KMS-11 (cell line): ENCODE data around the gene CDH4.

Experiments used
- H2AFZ ChIP-seq: fragments of 200-600 bp; sonication (generic); 2 replicates; pipeline ENCODE4 v1.6.1; 2016; ENCODE audit warnings: antibody characterized with exemption, mixed run types, low read depth
- H3K27ac ChIP-seq: fragments of 200-600 bp; sonication (generic); 2 replicates; pipeline ENCODE4 v1.6.1; 2016; ENCODE audit warnings: mild to moderate bottlenecking, mixed run types
- H3K27me3 ChIP-seq: fragments of 200-600 bp; sonication (generic); 2 replicates; pipeline ENCODE4 v1.6.1; 2017; ENCODE audit warnings: mild to moderate bottlenecking, low read depth, mixed run types, moderate library complexity; ENCODE audit not compliant: insufficient read depth
- H3K36me3 ChIP-seq: fragments of 200-600 bp; sonication (generic); 2 replicates; pipeline ENCODE4 v1.6.1; 2017; ENCODE audit warnings: mild to moderate bottlenecking, mixed run types; ENCODE audit not compliant: insufficient read depth
- H3K4me1 ChIP-seq: fragments of 200-600 bp; sonication (generic); 2 replicates; pipeline ENCODE4 v1.6.1; 2016; ENCODE audit warnings: mild to moderate bottlenecking, low read depth, mixed run types; ENCODE audit not compliant: poor library complexity, severe bottlenecking
- H3K4me2 ChIP-seq: fragments of 200-600 bp; sonication (generic); 2 replicates; pipeline ENCODE4 v1.7.0; 2016; ENCODE audit warnings: mild to moderate bottlenecking, mixed run types
- H3K4me3 ChIP-seq: fragments of 200-600 bp; sonication (generic); IDR thresholded peaks from 2 replicates; pipeline ENCODE4 v1.6.1; 2017; ENCODE audit warnings: low read depth, low read length, mixed read lengths; ENCODE audit not compliant: insufficient read depth
- H3K79me2 ChIP-seq: fragments of 200-600 bp; sonication (generic); 2 replicates; pipeline ENCODE4 v1.6.1; 2016; ENCODE audit warnings: low read depth, mixed run types; ENCODE audit not compliant: insufficient read depth
- H3K9ac ChIP-seq: fragments of 200-600 bp; sonication (generic); 2 replicates; pipeline ENCODE4 v1.6.1; 2016; ENCODE audit warnings: mild to moderate bottlenecking, mixed run types
- H4K20me1 ChIP-seq: fragments of 200-600 bp; sonication (generic); 2 replicates; pipeline ENCODE4 v1.6.1; 2016; ENCODE audit warnings: mild to moderate bottlenecking, mixed run types; ENCODE audit not compliant: insufficient read depth
- TF ChIP-seq, protein P1 (sequence below): fragments of 200-600 bp; sonication (generic); conservative IDR thresholded peaks from 2 replicates; pipeline ENCODE4 v1.6.1; 2017; ENCODE audit warnings: low read depth, mild to moderate bottlenecking, antibody characterized with exemption, low read length, moderate library complexity, mixed read lengths

The CDH4 gene

DNA sequence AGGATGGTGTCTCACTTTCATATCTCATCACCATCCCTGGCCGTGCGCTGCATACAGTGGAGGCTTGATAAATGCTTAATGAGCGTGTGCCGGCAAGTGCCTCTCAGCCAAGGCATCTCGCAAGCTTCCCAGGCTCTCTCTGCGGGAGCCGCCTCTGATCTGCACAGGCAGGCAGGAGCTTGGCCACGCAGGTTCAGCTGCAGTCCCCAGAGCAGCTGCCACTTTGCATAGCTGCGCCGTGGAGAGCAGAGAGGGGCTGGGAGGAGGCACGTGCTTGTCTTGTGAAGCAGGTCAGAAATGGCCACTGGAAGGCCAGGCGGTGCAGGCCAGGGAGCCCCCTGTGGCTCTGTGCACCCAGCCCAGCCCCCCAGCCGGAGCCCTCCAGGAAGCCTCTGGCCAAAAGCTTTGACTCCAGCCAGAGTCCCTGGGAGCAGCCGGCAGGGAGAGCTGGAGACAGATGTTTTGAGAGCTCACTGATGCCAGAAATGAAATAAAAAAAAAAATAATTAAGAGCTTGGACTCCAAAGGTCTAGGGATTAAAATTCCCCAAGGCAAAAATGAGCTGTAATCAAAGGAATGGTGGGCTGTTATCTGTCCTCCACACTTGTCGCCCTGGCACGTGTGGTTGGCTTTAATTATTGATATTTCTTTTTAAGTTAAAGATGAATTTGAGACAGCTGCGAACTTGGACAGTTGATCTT is 377.0 kb downstream of the CDH4 start:
- Histone ChIP-seq H3K27ac (no peak overlapping the region), H3K9ac (no peak overlapping the region), H3K79me2 (no peaks in the 10 kb centered on the region), H3K4me1 (no peaks in the 10 kb centered on the region), H4K20me1 (no peaks in the 10 kb centered on the region), H3K4me3 (no peak overlapping the region), H2AFZ (no peak overlapping the region), H3K27me3 (peaks cover 58% of the 10 kb centered on the region), H3K36me3 (no peaks in the 10 kb centered on the region), H3K4me2 (no peak overlapping the region)
- TF ChIP-seq, protein P1, sequence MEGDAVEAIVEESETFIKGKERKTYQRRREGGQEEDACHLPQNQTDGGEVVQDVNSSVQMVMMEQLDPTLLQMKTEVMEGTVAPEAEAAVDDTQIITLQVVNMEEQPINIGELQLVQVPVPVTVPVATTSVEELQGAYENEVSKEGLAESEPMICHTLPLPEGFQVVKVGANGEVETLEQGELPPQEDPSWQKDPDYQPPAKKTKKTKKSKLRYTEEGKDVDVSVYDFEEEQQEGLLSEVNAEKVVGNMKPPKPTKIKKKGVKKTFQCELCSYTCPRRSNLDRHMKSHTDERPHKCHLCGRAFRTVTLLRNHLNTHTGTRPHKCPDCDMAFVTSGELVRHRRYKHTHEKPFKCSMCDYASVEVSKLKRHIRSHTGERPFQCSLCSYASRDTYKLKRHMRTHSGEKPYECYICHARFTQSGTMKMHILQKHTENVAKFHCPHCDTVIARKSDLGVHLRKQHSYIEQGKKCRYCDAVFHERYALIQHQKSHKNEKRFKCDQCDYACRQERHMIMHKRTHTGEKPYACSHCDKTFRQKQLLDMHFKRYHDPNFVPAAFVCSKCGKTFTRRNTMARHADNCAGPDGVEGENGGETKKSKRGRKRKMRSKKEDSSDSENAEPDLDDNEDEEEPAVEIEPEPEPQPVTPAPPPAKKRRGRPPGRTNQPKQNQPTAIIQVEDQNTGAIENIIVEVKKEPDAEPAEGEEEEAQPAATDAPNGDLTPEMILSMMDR: no peak

DNA sequence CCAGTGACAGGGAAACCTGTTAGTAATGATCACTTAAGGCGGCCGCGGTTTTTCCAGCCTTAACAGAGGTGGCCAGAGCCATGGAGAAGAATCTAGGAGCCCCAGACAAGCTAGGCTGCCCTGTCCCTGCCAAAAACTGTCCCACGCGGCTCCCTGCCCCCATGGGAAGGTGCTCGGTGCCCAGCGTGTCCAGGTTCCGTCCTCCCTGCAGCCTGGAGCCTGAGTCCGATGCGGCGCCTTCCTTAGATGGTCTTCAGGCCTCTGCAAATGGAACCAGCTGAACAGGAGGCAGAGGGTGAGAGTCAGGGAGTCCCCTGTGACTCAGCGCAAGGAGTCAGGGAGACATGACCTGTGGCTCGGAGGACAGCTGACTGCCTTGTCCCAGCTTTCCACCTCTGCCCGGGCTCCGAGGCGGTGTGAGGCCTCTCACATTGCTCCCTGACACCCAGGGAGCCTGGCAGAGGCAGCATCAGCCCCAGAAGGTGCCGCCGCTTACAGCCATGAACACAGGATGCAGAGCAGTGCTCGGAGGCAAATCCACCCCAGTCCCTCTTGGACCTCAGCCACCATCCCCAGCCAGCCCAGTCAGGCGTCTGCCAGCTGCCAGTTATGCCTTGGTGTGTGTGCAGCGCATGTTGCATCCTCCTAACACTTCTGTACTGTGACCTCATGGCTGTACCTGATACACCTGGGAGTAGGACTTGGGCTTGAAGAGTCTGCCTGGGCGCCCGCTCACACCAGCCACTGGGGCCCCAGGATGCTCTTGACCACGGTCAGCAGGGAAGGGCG is 377.7 kb downstream of the CDH4 start:
- Histone ChIP-seq H4K20me1 (no peaks in the 10 kb centered on the region), H3K36me3 (no peaks in the 10 kb centered on the region), H3K4me2 (no peak overlapping the region), H3K27me3 (peaks cover 50% of the 10 kb centered on the region), H3K9ac (no peak overlapping the region), H3K27ac (no peak overlapping the region), H3K4me1 (no peaks in the 10 kb centered on the region), H3K79me2 (no peaks in the 10 kb centered on the region), H3K4me3 (no peak overlapping the region), H2AFZ (no peak overlapping the region)
- TF ChIP-seq, protein P1: no peak

DNA sequence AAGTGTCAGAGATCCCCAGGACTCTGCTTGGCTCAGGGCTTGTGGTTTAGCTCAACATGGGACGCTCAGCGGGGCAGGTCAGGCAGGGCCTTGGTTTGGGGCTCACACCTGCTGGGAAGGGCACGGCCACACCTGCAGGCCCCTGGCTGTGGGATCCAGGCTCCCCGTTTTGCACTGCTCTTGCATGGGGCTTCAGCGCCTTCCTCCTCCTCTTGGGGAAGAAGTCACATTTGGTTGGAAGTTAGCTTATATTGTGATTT is 378.3 kb downstream of the CDH4 start:
- Histone ChIP-seq H3K36me3 (no peaks in the 10 kb centered on the region), H3K79me2 (no peaks in the 10 kb centered on the region), H3K9ac (no peak overlapping the region), H3K4me3 (no peak overlapping the region), H2AFZ (no peak overlapping the region), H3K4me1 (no peaks in the 10 kb centered on the region), H4K20me1 (no peaks in the 10 kb centered on the region), H3K27me3 (peaks cover 50% of the 10 kb centered on the region), H3K4me2 (no peak overlapping the region), H3K27ac (no peak overlapping the region)
- TF ChIP-seq, protein P1: no peak

DNA sequence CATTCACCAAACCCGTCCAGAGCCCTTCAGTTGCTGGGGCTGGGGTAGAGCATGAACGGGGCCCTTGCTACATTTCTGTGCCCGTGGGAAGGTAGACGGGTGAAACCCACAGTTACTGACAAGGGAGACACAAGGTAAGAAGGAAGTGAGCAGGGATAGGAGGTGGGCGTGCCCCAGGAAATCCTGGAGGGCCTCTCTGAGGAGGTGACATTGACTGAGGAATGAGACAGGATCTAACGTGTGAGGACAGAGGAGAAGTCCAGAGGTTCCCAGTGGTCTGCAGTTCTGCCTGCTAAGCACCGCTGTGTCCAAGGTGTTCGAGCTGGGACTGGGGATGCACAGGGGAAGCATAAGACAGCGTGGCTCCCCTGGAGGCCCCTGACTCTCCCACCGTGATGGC is 378.8 kb downstream of the CDH4 start:
- H3K27me3 ChIP-seq: peaks cover 47% of the 10 kb centered on the region
- H3K36me3 ChIP-seq: no peaks in the 10 kb centered on the region
- H3K4me1 ChIP-seq: no peaks in the 10 kb centered on the region
- no peak overlapping the region for H3K27ac ChIP-seq
- H3K9ac ChIP-seq: no peak overlapping the region
- TF ChIP-seq, protein P1: no peak
- no peak overlapping the region for H3K4me2 ChIP-seq
- no peak overlapping the region for H2AFZ ChIP-seq
- no peak overlapping the region for H3K4me3 ChIP-seq
- H3K79me2 ChIP-seq: no peaks in the 10 kb centered on the region
- H4K20me1 ChIP-seq: no peaks in the 10 kb centered on the region
